HG02623 (cell line): ENCODE results near the gene JAKMIP3.
"Not testable (repeated sequence)": the region's sequence is repeated elsewhere in the genome, so short reads cannot be mapped to it uniquely, and the experiment has no call there.

Experiments
- ATAC-seq: cut with Tn5 transposase; IDR thresholded peaks from one replicate; pipeline ENCODE4 v1.9.1; 2021; ENCODE audit warnings: moderate library complexity; ENCODE audit not compliant: unreplicated experiment

The JAKMIP3 gene

GRCh38 chr10:132064082-132064755 is 1.5 kb upstream of the JAKMIP3 start:
- no peak for ATAC-seq

- no peak for ATAC-seq
These were observed 842 bp upstream of the JAKMIP3 start for GRCh38 chr10:132064771-132065437.

- ATAC-seq = no peak
These were observed 440 bp downstream of the JAKMIP3 start for GRCh38 chr10:132066186-132066585.

DNA sequence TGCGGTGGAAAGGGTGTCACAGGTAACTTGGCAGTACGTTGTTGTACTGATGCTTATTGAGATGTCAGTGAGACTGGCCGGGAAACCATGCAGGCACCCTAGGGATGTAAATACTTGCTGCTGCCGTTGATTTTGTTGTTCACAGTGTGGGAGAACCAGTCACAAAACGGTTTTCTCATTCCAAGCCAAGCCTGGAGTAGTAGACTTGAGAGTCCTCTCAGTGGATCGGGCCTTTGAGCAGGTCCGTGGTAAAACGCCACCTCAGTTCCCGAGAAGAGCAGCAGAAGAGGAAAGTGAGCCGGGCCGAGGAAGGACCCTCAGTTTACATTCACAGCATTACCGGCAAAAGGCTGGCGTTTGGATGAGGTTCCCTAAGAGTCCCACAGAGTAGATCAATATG is 1.1 kb downstream of the JAKMIP3 start:
- no peak for ATAC-seq

DNA sequence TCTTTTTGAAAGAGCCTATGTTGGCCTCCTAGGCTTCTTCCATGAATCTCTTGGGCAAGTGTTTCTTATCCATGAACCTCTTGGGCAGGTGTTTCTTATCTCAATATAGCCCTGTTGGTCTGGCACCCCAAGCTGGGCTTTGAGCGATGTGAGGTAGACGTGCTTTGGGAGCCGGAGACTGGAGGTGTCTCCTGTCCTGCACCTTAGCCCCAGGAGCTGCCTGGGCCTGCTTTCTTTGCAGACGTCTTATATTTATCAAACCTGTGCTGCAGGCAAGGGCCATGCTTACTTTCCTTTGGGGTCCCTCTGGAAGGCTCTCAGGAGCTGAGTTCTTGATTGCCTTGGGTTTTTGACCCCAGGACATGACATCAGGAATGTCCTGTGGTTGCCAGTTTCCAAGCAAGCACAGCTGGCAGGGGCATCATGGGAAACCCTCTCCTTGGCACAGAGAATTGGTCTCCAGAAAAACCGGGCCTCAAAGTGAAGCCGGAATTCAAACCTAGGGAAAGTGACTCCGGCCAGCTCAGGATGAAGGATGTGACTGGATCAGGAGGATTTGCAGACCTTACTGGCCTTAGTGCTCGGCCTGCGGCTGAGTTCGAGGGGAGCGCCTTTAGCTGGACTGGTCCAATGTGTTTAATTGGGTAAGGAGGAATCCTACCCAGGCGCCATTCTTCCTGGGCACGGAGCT is 2.8 kb downstream of the JAKMIP3 start:
- no peak for ATAC-seq

GRCh38 chr10:132069122-132069848 is 3.5 kb downstream of the JAKMIP3 start:
- ATAC-seq = no peak

GRCh38 chr10:132069849-132070182 is 4.1 kb downstream of the JAKMIP3 start:
- no peak for ATAC-seq

GRCh38 chr10:132070724-132071123 is 5.0 kb downstream of the JAKMIP3 start:
- no peak for ATAC-seq

DNA sequence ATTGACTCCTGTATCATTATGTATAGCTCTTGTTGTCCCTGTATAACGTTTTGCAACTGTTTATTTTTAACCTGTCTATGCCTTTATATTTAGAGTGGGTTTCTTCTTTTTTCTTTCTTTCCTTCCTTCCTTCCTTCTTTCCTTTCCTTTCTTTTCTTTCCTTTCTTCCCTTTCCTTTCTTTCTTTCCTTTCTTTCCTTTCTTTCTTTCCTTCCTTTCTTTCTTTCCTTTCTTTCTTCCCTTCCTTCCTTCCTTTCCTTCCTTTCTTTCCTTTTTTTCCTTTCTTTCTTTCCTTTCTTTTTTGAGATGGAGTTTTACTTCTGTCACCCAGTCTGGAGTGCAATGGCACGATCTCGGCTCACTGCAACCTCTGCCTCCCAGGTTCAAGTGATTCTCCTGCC is 5.9 kb downstream of the JAKMIP3 start:
- no peak for ATAC-seq

DNA sequence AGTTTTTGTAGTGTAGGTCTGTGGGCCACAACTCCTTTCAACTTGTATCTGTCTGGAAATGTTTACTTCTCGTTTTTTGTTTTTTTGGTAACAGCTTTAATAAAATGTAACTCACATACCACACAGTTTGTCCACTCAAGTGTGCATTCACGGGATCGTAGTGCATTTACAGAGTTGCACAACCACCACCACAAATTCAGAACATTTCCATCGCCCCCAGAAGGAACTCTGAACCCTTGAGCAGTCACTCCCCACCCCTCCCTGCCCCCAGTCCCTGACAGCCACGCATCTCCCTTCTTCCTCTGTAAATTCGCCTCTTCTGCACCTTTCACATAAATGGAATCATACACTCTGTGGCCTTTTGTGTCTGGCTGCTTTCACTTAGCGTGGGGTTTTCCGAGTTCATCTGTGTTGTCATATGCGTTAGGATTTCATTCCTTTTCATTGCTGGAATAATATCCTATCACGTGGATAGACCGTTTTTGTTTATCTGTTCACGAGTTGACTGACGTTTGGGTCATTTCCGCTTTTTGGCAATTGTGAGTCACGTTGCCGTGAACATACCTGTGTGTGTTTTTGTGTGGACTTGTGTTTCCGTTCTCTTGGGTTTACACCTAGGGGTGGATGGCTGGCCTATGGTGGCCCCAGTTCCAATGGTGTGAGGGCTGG is 10.3 kb downstream of the JAKMIP3 start:
- no peak for ATAC-seq

GRCh38 chr10:132076578-132077081 is 10.9 kb downstream of the JAKMIP3 start:
- ATAC-seq = no peak

- ATAC-seq = no peak
These were observed 11.3 kb downstream of the JAKMIP3 start for GRCh38 chr10:132077091-132077490.

DNA sequence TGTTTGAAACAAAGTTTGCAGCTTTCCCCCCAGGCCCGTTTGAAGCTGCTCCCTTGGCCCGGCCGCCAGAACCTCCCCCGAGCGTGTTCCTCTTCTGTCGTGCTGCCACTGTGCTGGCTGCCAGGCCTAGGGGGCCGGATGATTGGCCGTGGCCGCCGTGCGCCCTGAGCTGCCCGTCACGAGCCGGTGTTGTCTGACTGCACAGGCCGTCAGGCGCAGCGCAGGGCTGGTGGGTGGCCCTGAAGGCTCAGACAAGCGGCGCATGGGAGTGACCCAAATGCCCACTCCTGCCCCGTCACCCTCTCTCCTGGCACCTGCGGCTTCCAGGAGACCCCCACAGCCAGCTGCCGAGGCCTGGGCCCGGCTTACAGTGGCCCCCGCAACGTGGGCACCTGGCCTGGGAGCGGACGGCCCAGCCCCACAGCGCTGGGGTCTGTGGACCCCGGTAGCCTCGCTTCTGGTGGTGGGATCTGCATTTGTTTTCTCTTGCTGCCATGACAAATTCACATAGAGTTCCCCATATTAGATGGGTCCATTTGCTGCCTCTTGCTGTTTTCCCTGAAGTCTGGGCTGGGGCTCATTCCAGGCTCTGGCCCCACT is 13.1 kb downstream of the JAKMIP3 start:
- no peak for ATAC-seq

DNA sequence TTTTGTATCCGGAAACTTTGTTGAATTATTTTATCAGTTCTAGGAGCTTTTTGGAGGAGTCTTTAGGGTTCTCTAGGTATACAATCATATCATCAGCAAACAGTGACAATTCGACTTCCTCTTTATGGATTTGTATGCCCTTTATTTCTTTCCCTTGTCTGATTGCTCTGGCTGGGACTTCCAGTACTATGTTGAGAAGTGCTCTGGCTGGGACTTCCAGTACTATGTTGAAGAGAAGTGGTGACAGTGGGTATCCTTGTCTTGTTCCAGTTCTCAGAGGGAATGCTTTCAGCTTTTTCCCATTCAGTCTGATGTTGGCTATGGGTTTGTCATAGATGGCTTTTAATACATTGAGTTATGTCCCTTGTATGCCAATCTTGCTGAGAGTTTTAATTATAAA is 18.6 kb downstream of the JAKMIP3 start:
- not testable (repeated sequence) for ATAC-seq

GRCh38 chr10:132093236-132093635 is 27.5 kb downstream of the JAKMIP3 start:
- ATAC-seq = not testable (repeated sequence)

GRCh38 chr10:132094581-132095234 is 29.0 kb downstream of the JAKMIP3 start:
- no peak for ATAC-seq

DNA sequence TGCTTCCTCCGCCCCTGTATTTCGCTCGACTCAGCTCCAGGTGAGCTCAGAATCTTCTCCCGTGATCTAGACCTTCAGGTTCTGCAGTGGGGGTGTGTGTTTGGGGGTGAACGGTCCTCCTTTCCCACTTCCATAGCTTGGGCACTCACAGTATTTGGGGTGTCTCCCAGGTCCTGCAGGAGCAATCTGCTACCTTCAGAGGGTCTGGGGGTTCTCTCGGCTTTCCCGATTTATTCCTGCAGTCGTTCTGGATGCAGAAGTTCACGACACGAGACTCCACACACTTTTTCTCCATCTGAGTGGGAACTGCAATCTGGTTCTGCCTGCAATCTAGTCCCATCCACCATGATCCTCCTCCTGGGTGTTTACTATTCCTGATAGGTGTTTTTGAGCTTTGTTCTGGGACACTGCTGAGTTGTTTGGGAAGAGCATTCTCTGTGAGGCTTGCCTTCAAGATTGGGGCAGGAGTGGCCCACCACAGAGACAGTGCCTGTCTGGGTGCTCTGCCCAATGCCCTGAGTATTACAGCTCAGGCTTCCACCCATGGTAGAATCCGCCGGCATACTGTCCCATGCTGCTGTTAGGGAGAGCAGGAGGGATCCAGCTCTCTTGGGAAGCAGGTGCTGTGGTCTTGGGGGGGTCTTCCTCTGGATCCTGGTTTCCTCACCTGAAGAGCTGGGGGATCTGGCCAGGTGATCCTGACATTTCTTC is 29.8 kb downstream of the JAKMIP3 start:
- no peak for ATAC-seq

GRCh38 chr10:132096223-132096622 is 30.5 kb downstream of the JAKMIP3 start:
- no peak for ATAC-seq

- ATAC-seq = no peak
These were observed 31.2 kb downstream of the JAKMIP3 start for GRCh38 chr10:132096863-132097478.
